ENCODE measurements around the gene MORC4.

DNA sequence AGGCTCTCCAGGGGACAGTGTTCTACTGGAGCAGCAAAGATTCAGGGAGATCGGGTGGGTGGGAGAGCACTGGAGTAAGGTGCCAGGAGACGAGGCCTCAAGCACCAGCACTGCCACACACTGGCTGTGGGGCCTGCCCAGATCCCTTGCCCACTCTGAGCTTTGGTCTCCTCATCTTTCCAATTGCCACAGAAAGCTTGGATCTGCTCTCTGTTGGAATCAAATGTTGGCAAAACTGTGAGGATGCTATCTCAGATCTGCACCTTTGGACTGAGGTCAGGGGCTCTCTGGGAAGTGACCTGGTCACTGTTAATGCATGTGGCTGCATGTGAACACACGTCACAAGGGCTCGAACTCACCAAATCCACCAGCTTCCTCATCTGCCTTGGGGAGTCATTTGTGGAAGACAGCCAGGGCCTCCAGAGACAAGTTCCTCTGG, 98.2 kb downstream of the MORC4 start:
- TF ChIP-seq, protein P1, sequence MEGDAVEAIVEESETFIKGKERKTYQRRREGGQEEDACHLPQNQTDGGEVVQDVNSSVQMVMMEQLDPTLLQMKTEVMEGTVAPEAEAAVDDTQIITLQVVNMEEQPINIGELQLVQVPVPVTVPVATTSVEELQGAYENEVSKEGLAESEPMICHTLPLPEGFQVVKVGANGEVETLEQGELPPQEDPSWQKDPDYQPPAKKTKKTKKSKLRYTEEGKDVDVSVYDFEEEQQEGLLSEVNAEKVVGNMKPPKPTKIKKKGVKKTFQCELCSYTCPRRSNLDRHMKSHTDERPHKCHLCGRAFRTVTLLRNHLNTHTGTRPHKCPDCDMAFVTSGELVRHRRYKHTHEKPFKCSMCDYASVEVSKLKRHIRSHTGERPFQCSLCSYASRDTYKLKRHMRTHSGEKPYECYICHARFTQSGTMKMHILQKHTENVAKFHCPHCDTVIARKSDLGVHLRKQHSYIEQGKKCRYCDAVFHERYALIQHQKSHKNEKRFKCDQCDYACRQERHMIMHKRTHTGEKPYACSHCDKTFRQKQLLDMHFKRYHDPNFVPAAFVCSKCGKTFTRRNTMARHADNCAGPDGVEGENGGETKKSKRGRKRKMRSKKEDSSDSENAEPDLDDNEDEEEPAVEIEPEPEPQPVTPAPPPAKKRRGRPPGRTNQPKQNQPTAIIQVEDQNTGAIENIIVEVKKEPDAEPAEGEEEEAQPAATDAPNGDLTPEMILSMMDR (IDR thresholded peaks at IDR 0.05), result no peak
- TF ChIP-seq ZFX (IDR thresholded peaks at IDR 0.05; ENCODE audit: borderline replicate concordance), result no peak
